ENCODE data around the gene RPL10A.
"Not testable (repeated sequence)": the region's sequence is repeated elsewhere in the genome, so short reads cannot be mapped to it uniquely, and the experiment has no call there.

Gene RPL10A

DNA sequence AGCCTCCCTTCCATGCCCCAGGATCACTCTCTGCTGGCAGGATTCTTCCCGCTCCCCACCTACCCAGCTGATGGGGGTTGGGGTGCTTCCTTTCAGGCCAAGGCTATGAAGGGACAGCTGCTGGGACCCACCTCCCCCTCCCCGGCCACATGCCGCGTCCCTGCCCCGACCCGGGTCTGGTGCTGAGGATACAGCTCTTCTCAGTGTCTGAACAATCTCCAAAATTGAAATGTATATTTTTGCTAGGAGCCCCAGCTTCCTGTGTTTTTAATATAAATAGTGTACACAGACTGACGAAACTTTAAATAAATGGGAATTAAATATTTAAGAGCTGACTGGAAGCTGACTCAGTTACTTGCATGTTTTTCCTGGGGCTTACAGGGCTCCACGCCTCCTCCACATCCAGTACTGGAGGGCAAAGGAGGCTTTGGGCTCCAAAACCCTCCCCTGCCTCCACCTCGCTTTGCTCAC, 40.3 kb upstream of the RPL10A start:
- in situ Hi-C loops (cut with MboI; ENCODE audit: low sequenced_read_pairs, unreplicated experiment) = no loop called here
- TF ChIP-seq, protein P1, sequence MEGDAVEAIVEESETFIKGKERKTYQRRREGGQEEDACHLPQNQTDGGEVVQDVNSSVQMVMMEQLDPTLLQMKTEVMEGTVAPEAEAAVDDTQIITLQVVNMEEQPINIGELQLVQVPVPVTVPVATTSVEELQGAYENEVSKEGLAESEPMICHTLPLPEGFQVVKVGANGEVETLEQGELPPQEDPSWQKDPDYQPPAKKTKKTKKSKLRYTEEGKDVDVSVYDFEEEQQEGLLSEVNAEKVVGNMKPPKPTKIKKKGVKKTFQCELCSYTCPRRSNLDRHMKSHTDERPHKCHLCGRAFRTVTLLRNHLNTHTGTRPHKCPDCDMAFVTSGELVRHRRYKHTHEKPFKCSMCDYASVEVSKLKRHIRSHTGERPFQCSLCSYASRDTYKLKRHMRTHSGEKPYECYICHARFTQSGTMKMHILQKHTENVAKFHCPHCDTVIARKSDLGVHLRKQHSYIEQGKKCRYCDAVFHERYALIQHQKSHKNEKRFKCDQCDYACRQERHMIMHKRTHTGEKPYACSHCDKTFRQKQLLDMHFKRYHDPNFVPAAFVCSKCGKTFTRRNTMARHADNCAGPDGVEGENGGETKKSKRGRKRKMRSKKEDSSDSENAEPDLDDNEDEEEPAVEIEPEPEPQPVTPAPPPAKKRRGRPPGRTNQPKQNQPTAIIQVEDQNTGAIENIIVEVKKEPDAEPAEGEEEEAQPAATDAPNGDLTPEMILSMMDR (IDR thresholded peaks at IDR 0.05; ENCODE audit: borderline replicate concordance, control extremely low read depth, extremely low read depth, insufficient read depth, missing control alignments) = no peak
- no peak for DNase-seq (ENCODE audit: low spot score)

DNA sequence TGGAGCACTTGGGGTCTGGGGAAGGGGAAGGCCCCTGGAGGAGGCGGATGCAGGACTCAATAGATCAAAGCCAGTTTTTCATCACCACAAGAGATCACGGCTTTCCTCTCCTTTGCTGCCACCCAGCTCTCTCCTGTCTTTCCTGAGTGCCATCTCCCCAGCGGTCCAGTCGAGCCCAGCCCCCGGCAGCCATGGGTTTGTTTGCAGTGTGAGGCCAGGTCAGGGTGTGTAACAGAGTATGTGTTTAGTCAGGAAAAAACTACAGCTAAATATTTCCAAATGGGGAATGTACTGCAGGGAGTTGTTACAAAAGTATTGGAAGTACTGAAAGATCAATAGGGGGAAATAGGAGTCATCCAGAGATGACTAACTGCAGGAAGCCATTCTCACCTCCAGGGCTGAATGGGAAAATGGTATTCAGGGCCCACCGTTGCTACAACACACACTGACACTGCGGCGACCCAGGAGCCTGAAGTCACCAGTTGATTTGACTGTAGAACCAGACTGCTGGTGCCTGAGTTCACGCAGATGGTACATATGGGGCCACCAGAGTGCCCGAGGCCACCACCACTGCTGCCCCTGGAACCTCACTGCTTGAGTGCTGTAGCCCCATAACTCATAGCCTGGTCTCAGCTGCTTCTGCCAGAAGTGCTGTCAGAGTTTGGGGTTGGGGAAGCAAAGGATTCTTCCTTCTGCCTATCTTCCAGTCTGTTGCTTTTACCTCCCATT, 39.6 kb upstream of the RPL10A start:
- TF ChIP-seq, protein P1 (IDR thresholded peaks at IDR 0.05; ENCODE audit: borderline replicate concordance, control extremely low read depth, extremely low read depth, insufficient read depth, missing control alignments) = no peak
- DNase-seq (ENCODE audit: low spot score) = no peak
- in situ Hi-C loops (cut with MboI; ENCODE audit: low sequenced_read_pairs, unreplicated experiment) = no loop called here

DNA sequence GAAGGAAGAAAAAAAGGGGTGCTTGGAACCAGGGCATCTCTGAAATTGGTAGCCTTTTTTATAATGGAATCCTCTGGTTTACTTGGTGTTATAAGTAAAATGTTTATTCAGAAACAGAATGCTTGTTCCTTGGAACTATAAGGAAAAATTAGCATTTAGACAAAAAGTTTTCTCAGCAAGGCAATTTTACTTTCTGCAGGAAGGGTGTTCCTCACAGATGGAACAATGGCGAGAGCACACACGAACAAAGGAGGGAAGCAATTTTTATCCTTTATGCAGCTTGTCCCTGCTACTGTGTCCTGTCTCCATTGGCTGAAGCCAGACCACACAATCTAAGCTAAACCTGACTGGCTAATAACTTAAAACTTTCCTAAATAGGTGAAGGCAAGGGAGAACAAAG, 38.7 kb upstream of the RPL10A start:
- TF ChIP-seq, protein P1 (IDR thresholded peaks at IDR 0.05; ENCODE audit: borderline replicate concordance, control extremely low read depth, extremely low read depth, insufficient read depth, missing control alignments) = no peak
- in situ Hi-C loops (cut with MboI; ENCODE audit: low sequenced_read_pairs, unreplicated experiment) = no loop called here
- DNase-seq (ENCODE audit: low spot score) = no peak

DNA sequence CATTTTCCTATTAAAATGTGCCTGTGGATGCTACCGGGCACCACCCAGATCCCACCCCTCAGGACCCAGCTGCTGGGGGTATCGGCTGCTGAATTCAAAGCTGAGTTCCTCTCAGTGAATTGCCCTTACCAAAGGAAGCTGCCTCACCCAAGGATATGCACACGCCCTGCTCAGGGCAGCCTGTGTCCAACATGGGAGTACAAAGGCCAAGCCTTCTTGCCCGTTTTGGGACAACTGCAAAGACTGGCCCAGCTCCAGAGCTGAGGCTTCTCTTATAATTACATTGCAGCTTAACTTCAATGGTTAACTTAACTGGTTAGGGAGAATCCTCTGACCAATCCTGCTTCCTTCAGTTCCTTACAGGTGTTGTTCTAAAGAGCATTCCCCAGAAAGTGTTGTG, 35.9 kb upstream of the RPL10A start:
- no peak for DNase-seq (ENCODE audit: low spot score)
- in situ Hi-C loops (cut with MboI; ENCODE audit: low sequenced_read_pairs, unreplicated experiment) = no loop called here
- TF ChIP-seq, protein P1 (IDR thresholded peaks at IDR 0.05; ENCODE audit: borderline replicate concordance, control extremely low read depth, extremely low read depth, insufficient read depth, missing control alignments) = no peak

DNA sequence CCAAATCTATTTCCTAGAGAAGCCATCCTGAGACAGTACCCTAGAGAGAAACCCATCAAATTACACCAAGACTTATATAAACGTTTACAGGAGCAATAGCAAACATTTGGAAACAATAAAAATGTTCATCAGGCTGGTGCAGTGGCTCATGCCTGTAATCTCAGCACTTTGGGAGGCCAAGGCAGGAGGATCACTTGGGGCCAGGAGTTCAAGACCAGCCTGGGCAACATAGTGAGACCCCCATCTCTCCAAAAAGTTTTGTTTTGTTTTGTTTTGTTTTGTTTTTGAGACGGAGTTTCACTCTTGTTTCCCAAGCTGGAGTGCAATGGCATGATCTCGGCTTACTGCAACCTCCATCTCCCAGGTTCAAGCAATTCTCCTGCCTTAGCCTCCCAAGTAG, 35.5 kb upstream of the RPL10A start:
- in situ Hi-C loops (cut with MboI; ENCODE audit: low sequenced_read_pairs, unreplicated experiment); DNase-seq (ENCODE audit: low spot score): not testable (repeated sequence)

DNA sequence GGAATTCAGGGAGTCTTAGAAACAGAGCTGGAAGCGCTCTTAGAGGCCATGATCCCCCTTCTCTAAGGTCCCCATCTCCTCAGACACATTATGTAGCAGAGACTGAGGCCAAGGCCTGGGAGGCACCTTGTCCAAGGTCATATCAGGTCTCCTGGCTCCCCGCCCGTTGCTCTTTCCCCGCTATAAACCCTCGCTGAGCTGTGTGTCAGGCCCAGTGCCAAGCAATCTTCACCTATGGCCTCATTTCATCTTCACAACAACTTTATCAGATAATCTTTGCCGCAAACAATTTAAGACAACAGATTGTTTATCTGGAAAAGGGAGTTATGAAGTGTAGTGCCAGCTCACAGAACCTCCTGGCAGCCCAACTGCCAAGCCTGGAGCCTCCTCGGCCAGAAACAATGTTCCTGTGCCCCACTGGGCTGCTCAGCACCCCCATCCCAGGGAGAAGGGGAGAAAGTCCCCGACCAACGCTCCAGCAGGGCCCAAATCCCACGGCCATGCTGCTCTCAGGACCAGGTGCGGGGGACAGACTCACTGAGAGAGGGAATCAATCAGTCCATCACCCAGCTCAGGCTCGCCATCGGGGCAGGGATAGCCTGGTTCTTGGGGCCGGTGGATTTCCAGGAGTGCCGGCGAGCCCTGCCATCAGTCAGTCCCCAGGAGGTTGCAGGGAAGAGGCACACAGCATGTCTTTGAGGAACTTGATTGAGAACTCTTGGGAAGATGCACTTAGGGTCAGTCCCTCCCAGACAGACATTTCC, 32.9 kb upstream of the RPL10A start:
- in situ Hi-C loops (cut with MboI; ENCODE audit: low sequenced_read_pairs, unreplicated experiment) = no loop called here
- TF ChIP-seq, protein P1 (IDR thresholded peaks at IDR 0.05; ENCODE audit: borderline replicate concordance, control extremely low read depth, extremely low read depth, insufficient read depth, missing control alignments) = no peak
- no peak for DNase-seq (ENCODE audit: low spot score)
